22Rv1 (cell line): Measurements from ENCODE around the gene TBC1D22A.

ENCODE experiments used
- ZFX ChIP-seq: fragments of 450-650 bp; IDR thresholded peaks from 2 replicates; pipeline ENCODE4 v1.6.1; 2017; ENCODE audit warnings: antibody characterized with exemption, borderline replicate concordance
- TF ChIP-seq, protein P1 (sequence below): fragments of 450-650 bp; IDR thresholded peaks from 2 replicates; pipeline ENCODE4 v1.5.1; 2017; ENCODE audit warnings: mild to moderate bottlenecking

- TF ChIP-seq, protein P1, sequence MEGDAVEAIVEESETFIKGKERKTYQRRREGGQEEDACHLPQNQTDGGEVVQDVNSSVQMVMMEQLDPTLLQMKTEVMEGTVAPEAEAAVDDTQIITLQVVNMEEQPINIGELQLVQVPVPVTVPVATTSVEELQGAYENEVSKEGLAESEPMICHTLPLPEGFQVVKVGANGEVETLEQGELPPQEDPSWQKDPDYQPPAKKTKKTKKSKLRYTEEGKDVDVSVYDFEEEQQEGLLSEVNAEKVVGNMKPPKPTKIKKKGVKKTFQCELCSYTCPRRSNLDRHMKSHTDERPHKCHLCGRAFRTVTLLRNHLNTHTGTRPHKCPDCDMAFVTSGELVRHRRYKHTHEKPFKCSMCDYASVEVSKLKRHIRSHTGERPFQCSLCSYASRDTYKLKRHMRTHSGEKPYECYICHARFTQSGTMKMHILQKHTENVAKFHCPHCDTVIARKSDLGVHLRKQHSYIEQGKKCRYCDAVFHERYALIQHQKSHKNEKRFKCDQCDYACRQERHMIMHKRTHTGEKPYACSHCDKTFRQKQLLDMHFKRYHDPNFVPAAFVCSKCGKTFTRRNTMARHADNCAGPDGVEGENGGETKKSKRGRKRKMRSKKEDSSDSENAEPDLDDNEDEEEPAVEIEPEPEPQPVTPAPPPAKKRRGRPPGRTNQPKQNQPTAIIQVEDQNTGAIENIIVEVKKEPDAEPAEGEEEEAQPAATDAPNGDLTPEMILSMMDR: no peak
- TF ChIP-seq ZFX: no peak
Measured at GRCh38 chr22:47055461-47055860, 293.0 kb downstream of the TBC1D22A start.
